GM13976 (cell line): Measurements from ENCODE around the gene MIA3.
"Not testable (repeated sequence)": the region's sequence is repeated elsewhere in the genome, so short reads cannot be mapped to it uniquely, and the experiment has no call there.

Experiments used
- DNase-seq: peaks from one replicate; pipeline ENCODE4 v3.0.0; 2012; ENCODE audit warnings: low spot score
- CTCF ChIP-seq: IDR thresholded peaks from 2 replicates; pipeline ENCODE4 v1.5.1; 2012; ENCODE audit warnings: borderline replicate concordance, mild to moderate bottlenecking; ENCODE audit not compliant: insufficient read depth; ENCODE audit errors: extremely low read depth, missing control alignments, control extremely low read depth
- in situ Hi-C: fragments of 300-500 bp; cut with MboI; formaldehyde crosslinking; loops from one replicate; pipeline ENCODE4 v1.12.0; 2022; ENCODE audit warnings: low sequenced_read_pairs, mixed read lengths, inconsistent platforms; ENCODE audit not compliant: unreplicated experiment

MIA3 gene

GRCh38 chr1:222600281-222600680 is 17.6 kb upstream of the MIA3 start:
- in situ Hi-C loops: no loop called here
- no peak for TF ChIP-seq CTCF

GRCh38 chr1:222601257-222601656 is 16.6 kb upstream of the MIA3 start:
- in situ Hi-C loops: no loop called here
- no peak for TF ChIP-seq CTCF
- DNase-seq: no peak

More at GRCh38 chr1:222600281-222600680, 17.6 kb upstream of the MIA3 start:
- no peak for DNase-seq

GRCh38 chr1:222606757-222607156 is 11.1 kb upstream of the MIA3 start:
- no peak for DNase-seq
- no peak for TF ChIP-seq CTCF
- in situ Hi-C loops: no loop called here

- DNase-seq, in situ Hi-C loops: not testable (repeated sequence)
Observed at GRCh38 chr1:222609111-222609510, 8.8 kb upstream of the MIA3 start.

GRCh38 chr1:222610728-222611127 is 7.2 kb upstream of the MIA3 start:
- in situ Hi-C loops: no loop called here
- DNase-seq: no peak
- TF ChIP-seq CTCF: no peak

GRCh38 chr1:222613627-222614026 is 4.3 kb upstream of the MIA3 start:
- in situ Hi-C loops: no loop called here
- DNase-seq: no peak
- no peak for TF ChIP-seq CTCF

GRCh38 chr1:222616525-222616924 is 1.4 kb upstream of the MIA3 start:
- DNase-seq: no peak
- in situ Hi-C loops: no loop called here
- TF ChIP-seq CTCF: no peak
